HG03139 (cell line): ENCODE data around the gene FHIT.

Experiments used
- ATAC-seq: cut with Tn5 transposase; IDR thresholded peaks from one replicate; pipeline ENCODE4 v1.9.1; 2021; ENCODE audit not compliant: unreplicated experiment

The FHIT gene

DNA sequence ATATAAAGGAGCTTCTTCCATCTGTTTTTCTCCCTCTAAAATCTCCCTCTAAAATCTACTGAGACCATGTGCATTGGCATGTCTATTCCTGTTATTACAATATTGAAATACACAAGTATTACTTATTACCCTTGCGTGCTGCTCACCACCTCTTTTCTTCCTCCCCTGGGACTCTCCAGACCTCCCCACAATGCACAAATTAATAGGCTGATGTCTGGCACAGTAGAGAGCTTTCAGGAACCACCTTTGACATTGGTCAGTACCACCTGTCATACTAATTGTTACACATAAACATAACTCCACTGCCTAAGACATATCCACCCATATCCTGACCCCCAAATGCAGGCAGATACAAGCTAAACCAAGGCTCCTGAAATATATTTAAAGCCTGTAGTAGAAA lies 722.6 kb downstream of the FHIT start:
- no peak for ATAC-seq

DNA sequence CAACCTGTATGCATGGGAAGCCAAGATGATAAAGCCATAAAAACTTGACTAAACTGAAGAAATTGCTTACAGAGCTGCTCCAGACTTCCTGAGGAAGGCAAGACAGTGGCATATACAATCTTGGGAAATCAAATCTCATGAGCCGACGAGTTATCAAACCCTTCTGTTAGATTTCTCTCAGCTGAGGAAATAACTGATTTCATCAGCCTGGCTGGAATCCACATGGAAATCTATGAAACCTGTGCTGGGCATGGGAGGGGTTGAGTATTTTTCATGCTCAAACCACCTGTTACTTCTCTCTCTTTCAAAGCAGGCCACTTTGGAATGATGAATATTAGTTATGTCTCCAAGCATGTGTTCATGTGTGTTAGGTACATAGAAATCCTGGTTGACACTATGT lies 727.7 kb downstream of the FHIT start:
- no peak for ATAC-seq

DNA sequence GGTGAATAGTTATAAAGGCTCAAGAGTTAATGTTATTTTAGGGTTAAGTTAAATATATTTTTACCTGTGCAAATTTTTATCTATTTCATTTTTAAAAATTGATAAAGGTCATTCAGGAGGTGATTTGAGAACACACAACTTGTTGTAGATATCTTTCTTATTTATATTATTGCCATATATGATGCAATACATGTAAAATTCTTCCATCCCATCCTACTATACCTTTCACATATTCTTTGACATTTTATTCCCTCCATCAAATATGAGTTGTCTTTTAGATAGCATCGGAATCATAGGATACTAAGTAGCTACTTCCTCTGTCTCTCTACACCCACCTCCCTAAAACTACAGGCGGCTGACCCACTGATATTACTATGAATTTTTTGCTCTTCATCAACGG lies 734.1 kb downstream of the FHIT start:
- ATAC-seq, result no peak

DNA sequence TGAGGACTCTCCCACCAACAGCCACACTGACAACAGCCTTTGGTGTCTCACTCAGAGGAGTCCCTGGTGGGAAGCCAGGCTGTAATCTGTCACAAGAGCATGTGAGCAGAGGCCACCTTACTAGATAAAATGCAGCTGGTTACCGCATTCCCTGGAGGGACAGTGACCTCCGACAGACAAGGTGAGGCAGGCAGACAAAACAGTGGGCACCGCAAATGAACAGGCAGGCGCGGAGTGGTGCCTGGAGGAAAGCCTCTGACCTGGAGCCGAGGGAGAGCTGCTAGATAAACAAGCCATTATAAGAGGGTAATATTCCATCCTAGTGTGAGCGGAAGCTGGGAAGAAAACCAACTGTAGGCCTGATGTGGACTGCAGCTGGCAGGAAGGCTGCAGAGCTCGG lies 736.4 kb downstream of the FHIT start:
- ATAC-seq, result no peak

DNA sequence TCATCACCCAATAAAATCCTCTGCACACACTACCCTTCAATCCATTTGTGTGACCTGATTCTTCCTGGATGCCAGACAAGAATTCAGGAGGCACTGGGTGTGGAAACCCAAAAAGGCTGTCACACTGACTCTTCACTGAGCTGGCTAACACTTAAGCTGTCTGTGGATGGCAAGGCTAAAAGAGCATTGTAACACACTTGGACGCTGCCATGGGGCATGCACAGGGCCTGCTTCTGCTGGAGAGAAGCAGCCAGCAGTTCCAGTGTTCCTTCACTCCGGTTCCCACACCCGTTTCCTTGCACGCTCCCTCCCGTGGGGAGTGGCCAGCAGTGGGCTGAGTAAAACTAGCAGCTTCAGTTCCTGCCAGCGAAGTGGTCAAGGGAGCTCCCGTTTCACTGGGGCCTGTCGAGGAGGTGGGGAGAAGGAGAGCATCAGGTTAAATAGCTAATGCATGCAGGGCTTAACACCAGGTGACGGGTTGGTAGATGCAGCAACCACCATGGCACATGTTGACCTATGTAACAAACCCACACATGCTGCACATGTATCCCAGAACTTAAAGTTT lies 737.1 kb downstream of the FHIT start:
- ATAC-seq, result no peak

DNA sequence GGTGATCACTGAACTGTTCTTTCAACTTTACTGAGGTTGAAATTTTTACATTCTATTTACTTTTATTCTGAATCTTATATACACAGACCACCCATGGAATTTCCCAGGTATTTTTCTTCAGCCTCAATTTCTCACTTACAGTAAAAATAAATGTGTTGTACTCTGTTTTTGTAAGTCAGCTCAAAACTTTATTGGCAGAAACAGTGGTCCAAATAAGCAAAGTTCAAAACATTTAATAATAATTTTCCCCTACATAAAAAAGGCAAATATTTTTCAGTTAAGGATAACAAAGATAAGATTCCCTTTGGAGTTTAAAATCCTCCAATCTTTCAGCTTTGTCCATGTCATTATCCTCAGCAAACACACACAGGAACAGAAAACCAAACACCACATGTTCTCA lies 738.0 kb downstream of the FHIT start:
- ATAC-seq, result no peak

DNA sequence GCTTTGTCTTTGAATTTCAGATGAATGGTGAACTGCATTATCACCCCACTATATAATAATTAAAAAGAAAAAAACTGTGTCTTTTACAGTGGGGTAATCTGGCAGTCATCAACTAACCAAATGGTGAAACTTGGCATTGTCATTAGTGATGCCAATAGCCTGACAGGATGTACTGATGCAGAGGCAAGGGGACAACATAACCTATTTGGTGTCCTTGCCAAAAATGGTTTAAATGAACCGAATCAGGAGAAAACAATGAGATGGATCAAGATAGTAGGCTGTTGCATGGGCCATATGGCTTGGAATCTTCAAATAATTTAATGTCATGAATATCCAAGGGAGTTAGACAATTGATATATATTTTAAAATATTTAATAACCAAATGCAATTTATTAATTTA lies 738.7 kb downstream of the FHIT start:
- no peak for ATAC-seq

DNA sequence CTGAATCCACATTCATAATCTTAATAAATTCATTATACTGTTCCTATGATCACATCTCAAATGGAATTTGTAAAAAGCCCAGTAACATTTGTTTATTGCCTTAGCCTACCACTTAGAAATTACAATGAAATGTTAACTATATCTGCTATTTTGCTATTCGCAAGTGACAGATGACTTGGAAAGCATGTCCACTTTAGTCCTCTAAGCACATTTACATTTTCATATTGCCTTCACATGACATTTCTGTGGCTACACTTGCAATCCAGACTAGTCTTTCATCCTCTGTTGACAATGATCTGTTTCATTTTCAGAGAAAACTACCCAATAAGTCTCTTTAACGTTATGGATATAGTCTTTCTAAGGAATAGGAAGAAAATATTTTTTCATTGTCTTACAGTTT lies 741.8 kb downstream of the FHIT start:
- no peak for ATAC-seq

DNA sequence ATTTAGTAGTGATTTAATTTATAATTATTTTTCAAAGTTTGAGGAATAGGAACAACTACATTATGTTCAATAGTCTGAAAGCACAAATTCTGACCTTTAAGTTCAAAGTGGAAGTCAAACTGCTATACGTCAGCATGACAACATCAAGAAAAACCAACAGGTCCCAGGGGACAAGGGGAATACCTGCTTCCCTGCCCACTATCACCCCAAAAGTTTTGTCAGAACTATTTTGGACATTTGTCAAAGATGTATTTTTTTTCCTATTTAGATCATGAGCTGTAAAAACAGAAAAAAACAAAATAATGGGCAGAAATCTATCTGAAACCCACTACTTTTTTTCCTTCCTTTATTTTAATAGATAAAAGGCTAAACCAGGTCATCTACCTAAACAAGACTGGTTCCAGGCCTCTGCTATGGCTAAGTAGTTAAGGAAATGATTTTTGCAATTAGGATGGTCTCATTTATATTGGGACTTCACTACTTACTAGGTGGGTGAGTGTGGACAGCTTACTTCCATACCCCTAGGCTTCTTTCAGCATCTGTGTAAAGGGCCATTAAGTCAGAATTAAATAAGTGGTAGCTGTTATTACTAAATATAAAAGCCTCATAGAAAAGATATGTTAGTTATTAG lies 746.3 kb downstream of the FHIT start:
- ATAC-seq, result no peak

DNA sequence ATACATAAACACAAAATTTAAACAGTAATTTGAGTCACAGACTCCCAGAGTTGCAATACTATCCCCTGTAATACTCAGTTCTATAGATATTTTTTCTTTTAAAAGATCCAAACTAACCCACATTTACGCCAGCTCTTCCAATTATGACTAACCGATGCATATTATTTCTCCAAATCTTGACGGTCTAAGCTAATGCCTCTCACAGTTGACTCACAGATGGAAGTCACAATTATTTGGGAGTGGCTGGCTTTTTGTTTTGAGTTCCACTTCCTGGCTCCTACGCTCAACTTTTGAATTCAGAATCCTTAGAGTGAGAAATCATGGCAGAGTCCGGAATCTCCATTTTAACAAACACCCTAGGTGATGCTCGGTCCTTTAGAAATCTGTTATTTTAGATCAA lies 749.9 kb downstream of the FHIT start:
- ATAC-seq, result no peak

DNA sequence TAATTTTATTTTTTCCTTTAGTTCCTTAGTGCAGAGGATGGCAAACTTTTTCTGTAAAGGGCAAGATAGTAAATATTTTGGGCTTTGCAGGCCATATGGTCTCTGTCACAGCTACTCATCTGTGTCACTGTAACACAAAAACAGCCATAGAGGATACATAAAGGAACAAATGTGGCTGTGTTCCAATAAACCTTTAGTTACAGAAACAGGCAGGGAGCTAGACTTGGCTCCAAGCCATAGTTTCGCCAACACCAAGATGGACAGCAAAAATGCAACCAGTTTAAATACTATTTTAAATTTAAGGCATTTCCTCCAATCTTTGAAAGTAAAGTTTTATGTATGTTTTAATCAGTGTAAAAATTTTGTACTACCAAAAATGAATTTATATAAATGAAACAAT lies 753.4 kb downstream of the FHIT start:
- ATAC-seq, result no peak

DNA sequence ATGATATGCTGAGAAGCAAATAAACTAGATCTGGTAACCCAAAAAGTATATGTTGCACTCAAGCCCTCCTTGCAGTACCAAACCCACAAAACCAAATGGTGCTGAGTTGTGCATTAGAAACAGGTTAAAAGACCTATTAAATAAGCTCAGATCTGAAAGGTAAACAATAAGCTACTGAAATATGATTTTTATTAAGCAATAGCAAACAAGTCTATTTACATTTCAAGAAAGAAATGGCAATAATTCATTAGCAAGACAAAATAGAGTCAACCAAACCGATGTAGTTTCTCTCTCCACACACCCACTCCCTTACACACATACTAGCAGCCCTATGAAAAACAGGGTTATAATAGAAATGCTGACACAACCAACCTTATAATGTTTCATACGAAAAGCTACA lies 760.3 kb downstream of the FHIT start:
- no peak for ATAC-seq

DNA sequence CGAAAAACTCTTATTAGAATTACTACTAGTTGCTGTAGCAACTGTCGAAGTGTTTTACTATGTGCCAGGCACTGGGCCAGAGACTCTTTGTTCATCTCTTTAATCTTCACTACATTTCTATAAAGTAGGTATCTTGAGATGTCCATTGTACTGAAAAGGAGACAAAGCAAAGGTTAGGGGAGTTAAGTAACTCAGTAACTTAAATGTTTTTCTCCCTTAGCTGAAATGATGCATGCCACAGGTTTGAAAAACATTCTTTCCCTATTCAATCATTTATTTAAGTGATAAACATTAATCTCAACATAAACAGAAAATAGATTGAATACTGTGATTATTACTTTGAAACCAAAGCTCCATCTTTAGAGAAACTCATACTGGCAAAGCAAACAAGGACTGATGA lies 776.2 kb downstream of the FHIT start:
- ATAC-seq, result no peak

DNA sequence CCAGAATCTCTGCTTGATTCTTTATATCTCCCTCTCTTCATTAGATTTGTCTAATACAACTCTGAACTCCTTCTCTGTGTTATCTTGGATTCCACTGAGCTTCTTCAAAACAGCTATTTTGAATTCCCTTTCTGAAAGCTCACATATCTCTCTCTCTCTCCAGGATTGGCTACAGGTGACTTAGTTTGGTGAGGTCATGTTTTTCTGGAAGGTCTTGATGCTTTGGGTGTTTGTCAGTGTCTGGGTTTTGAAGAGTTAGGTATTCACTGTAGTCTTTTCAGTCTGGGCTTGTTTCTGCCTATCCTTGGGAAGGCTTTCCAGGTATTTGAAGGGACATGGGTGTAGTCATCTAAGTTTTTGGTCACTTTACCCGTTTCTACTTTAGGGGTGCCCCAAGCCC lies 781.8 kb downstream of the FHIT start:
- no peak for ATAC-seq

DNA sequence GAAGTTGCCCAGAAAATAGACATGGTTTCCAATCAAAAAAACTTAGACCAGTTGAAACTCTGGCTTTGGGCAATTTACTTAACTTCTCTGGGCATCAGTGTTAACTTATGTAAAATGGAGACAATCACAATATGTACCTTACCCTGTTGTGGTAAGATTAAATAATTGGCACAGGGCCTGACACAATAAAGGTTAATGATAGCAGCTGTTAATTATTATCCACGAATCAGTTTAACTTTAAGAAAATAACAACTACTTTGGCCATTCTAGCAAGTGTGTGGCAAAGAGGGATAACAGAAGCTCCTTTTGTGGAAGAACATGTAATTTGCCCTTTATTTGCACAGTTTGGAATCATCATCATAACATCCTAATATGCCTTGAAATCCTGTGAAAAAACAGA lies 787.6 kb downstream of the FHIT start:
- ATAC-seq, result no peak

DNA sequence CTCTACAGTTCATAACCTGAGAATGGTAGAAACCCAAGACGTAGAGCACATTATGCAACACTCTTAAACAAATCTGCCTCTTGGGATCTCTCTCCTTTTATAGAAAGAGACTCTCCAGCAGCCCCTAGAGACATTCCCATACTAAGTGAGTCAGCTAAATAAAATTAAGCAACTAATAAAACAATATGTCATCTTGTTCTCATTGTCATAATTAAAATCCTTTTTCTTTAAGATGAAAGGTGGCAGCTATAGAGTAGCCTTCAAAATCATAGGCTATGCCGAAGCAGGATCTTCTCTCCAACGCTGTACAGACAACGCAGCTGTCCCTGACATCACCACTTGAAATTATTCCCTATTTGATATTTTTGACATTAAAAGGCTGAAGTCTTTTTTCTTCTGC lies 790.0 kb downstream of the FHIT start:
- no peak for ATAC-seq

DNA sequence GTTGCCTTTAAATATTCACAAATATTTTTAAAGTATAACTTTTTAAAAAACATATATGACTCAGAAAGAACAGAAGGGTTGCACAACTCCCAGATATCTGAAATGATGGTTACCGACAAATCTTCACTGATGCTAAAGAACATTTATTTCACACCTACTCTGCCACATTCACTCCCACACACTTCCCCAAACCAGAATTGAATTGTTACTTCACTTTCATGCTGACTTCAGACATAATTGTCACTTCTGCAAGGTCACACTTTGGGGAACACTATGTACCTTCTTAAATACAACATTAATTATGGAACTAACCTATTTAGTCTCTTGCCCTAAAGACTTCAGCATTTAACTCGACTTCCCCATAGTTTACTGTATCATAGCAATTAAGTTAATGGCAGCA lies 795.1 kb downstream of the FHIT start:
- no peak for ATAC-seq

DNA sequence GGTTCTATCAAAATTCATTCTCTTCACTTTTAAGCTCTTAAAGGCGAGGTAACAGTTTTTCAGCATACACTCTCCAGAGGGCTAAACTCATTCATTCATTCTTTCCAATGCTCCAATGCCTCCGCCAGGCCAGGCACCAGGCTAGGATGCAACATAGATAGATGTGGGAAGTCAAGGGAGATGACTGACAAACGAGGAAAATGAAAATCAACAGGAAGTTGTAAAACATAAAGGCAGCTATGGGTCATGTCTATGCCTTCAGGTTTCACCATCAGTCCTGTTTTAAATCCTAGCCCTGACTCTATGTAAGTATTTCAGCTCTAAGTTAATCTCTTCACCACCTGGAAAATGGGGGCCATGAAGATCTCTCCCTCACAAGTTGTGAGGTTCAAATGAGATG lies 797.9 kb downstream of the FHIT start:
- ATAC-seq, result no peak

DNA sequence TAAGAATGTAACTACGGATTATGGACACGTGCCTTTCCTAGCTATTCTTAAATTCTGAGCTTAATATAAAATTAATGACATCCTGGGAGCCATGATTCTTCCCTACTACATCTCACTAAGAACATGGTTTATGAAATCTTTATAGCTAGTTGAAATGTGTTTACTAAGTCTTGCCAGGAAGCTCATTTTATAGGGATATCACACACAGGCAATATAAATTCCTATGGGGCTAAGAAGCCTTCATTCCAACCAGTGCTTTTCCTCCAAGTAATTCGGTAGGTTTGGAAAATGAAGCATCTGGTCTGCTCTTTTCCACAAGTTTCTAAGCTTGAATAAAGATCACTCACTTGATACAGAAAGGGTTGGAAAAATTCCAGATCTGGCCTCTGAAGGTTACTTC lies 802.6 kb downstream of the FHIT start:
- ATAC-seq, result no peak

DNA sequence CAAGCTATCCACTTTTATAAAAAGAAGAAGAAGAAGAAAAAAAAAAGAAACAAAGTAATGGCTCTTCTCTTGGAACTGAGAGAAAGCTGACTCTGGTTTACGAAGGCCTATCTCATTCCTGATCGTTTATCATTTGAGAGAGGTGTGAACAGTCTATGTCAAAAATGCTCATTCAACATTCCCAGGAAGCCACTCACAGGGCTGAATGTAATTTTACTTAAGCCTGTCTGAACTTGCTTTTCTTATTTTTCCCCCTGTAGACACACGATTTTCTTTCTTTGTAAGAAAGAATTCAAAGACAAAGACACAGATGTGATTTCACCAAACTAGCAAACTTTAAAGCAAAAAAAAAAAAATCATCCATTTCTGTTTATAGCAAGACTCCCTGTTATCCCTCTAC lies 805.8 kb downstream of the FHIT start:
- no peak for ATAC-seq

DNA sequence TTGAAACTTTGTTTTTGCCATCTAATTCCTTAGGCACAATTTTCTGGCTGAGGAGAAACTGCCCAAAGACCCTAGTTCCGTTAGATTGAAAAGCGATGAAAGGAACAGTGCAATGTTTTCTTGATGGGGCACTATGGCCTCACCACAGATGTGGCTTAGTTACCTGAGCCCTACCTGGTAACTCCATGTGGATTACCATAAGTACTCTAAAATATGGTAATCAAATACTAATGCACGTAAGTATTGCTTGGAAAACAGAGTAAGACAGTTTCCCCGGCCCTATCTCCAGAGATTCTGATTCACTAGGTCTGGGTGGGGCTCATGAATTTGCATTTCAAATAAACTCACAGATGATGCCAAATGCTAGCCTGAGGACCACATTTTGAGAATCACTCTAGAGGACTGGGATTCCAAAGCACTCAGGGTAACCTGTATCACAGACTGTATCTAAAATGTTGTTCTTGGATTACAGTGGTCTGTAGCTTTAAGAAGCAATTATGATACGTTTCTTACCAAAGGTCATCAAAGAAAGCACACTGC lies 806.3 kb downstream of the FHIT start:
- ATAC-seq, result no peak

DNA sequence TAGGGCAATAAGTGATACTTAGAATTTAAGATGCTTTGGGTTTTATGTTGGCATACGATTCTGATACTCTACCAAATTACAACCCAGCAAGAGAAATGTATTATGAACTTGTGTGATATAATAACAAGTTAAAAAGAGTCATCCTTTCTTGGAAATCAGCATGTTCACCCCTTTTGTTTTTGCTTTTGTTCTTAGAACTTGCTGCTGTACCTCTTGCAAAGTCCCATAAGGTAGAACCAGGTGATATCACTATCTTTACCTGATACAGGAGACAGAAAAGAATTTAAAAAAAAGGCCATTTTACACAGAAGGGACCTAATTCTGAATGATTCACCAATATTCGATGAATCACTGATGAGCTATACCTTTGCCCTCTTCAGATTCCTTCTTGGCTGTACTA lies 810.4 kb downstream of the FHIT start:
- no peak for ATAC-seq

DNA sequence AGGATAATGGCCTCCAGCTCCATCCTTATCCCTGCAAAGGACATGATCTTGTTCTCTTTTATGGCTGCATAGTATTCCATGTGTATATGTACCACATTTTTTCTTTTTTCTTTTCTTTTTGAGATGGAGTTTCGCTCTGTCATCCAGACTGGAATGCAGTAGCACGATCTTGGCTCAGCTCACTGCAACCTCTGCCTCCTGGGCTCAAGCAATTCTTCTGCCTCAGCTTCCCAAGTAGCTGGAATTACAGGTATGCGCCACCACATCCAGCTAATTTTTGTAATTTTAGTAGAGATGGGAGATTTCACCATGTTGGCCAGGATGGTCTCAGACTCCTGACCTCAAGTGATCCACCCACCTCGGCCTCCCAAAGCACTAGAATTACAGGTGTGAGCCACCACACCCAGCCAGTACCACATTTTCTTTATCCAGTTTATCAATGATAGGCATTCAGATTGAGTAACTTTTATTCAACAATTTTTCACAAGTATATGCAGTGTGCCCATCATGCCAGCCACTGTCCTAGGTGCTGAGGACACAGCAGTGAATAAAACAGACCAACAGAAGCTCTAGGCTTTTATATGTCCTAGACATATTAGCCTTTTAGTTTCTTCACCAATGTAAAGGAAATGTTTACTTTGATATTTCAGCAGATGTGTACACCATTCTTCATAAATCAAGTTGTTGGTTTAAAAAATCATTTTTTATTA lies 815.2 kb downstream of the FHIT start:
- no peak for ATAC-seq
